Mammary epithelial cell (primary cell): ENCODE data around the gene UQCRC1.

Source experiments
- EZH2 ChIP-seq: IDR thresholded peaks from 2 replicates; pipeline ENCODE4 v1.6.1; 2012; ENCODE audit warnings: low read length, inconsistent platforms, borderline replicate concordance
- TF ChIP-seq, protein P1 (sequence below), 2 donors: IDR thresholded peaks in 1 of 2; conservative IDR thresholded peaks in 1 of 2; 2 replicates each; pipeline ENCODE4 v1.5.1; 2011 to 2012; ENCODE audit warnings: inconsistent platforms in 2 of 2, low read length in 2 of 2, mild to moderate bottlenecking in 2 of 2, control low read depth in 1 of 2, low read depth in 1 of 2; ENCODE audit not compliant: insufficient read depth in 1 of 2; ENCODE audit errors: extremely low read depth in 1 of 2

GRCh38 chr3:48567090-48567489 lies 42.4 kb downstream of the UQCRC1 start:
- no peak for TF ChIP-seq EZH2
- TF ChIP-seq, protein P1, sequence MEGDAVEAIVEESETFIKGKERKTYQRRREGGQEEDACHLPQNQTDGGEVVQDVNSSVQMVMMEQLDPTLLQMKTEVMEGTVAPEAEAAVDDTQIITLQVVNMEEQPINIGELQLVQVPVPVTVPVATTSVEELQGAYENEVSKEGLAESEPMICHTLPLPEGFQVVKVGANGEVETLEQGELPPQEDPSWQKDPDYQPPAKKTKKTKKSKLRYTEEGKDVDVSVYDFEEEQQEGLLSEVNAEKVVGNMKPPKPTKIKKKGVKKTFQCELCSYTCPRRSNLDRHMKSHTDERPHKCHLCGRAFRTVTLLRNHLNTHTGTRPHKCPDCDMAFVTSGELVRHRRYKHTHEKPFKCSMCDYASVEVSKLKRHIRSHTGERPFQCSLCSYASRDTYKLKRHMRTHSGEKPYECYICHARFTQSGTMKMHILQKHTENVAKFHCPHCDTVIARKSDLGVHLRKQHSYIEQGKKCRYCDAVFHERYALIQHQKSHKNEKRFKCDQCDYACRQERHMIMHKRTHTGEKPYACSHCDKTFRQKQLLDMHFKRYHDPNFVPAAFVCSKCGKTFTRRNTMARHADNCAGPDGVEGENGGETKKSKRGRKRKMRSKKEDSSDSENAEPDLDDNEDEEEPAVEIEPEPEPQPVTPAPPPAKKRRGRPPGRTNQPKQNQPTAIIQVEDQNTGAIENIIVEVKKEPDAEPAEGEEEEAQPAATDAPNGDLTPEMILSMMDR (conservative IDR thresholded peaks at IDR 0.05 in 1 of 2, IDR thresholded peaks at IDR 0.05 in 1 of 2; ENCODE audit: extremely low read depth in 1 of 2, insufficient read depth in 1 of 2, low read depth in 1 of 2, low read length in 2 of 2): no peak
